ENCODE data around the gene OTULIN. TPM values are rescaled to one million over a fixed set of nuclear protein-coding genes. Genes with fewer than 3 reads are reported as not detected.

The OTULIN gene
- total RNA-seq, 2 experiments from 2014 or later: 28.7 to 45.6 TPM

Other genes starting within 250 kb of the OTULIN start
- gene OTULINL, start 82.9 kb upstream of the OTULIN start, total RNA-seq (2014; rRNA removed; shearing (Covaris generic)): 0.75 and 2.6 TPM in 2 replicates
- 1.9 and 2.7 TPM in 2 replicates for gene OTULINL, start 82.9 kb upstream of the OTULIN start, total RNA-seq (2022)
- gene ANKH, start 207.1 kb downstream of the OTULIN start, total RNA-seq (2014; rRNA removed; shearing (Covaris generic)): 23.1 and 35.2 TPM in 2 replicates
- 76.5 and 80.4 TPM in 2 replicates for gene ANKH, start 207.1 kb downstream of the OTULIN start, total RNA-seq (2022)